ENCODE data around the gene AKAP8L.

- no peak for TF ChIP-seq CTCF (IDR thresholded peaks at IDR 0.05; ENCODE audit: low read depth, low read length, missing input control)
- no peak for TF ChIP-seq RAD21 (IDR thresholded peaks at IDR 0.05)
These were observed 44.6 kb downstream of the AKAP8L start for GRCh38 chr19:15374105-15374651.
